H9 (cell line): ENCODE measurements around the gene VSTM4. TPM values are rescaled to one million over a fixed set of nuclear protein-coding genes. Genes with fewer than 3 reads are reported as not detected.

Source experiments
- DNase-seq: peaks from one replicate; pipeline ENCODE4 v3.0.0-alpha.2; 2017
- H2AFZ ChIP-seq: one replicate; pipeline ENCODE4 v1.6.1; 2013; ENCODE audit warnings: mild to moderate bottlenecking, low read length, control low read depth, moderate library complexity
- H2AK5ac ChIP-seq: 2 replicates; pipeline ENCODE4 v1.6.1; 2013; ENCODE audit warnings: low read length, control low read depth, mixed read lengths; ENCODE audit not compliant: insufficient read length
- H2BK120ac ChIP-seq: one replicate; pipeline ENCODE4 v1.6.1; 2013; ENCODE audit warnings: low read depth, mild to moderate bottlenecking, low read length, control low read depth, inconsistent platforms; ENCODE audit not compliant: poor library complexity, severe bottlenecking
- H2BK12ac ChIP-seq: 2 replicates; pipeline ENCODE4 v1.6.1; 2013; ENCODE audit warnings: low read length, control low read depth, mixed read lengths, low read depth; ENCODE audit not compliant: insufficient read length
- H2BK15ac ChIP-seq: 2 replicates; pipeline ENCODE4 v1.6.1; 2013; ENCODE audit warnings: low read depth, low read length, control low read depth
- H2BK20ac ChIP-seq: one replicate; pipeline ENCODE4 v1.6.1; 2013; ENCODE audit warnings: low read depth, mild to moderate bottlenecking, low read length, control low read depth, inconsistent platforms; ENCODE audit not compliant: poor library complexity, severe bottlenecking
- H2BK5ac ChIP-seq: 2 replicates; pipeline ENCODE4 v1.6.1; 2013; ENCODE audit warnings: low read length, control low read depth, mixed read lengths; ENCODE audit not compliant: insufficient read length
- H3K14ac ChIP-seq: 2 replicates; pipeline ENCODE4 v1.6.1; 2013; ENCODE audit warnings: low read length, control low read depth; ENCODE audit not compliant: insufficient read depth
- H3K18ac ChIP-seq: 2 replicates; pipeline ENCODE4 v1.6.1; 2013; ENCODE audit warnings: low read depth, mild to moderate bottlenecking, mixed read lengths, low read length, control low read depth; ENCODE audit not compliant: insufficient read length
- H3K23ac ChIP-seq: 2 replicates; pipeline ENCODE4 v1.6.1; 2013; ENCODE audit warnings: low read length, control low read depth, mixed read lengths, low read depth; ENCODE audit not compliant: insufficient read length
- H3K23me2 ChIP-seq: 2 replicates; pipeline ENCODE4 v1.6.1; 2013; ENCODE audit warnings: low read depth, mild to moderate bottlenecking, mixed read lengths, low read length, control low read depth; ENCODE audit not compliant: insufficient read length, poor library complexity, severe bottlenecking
- H3K27ac ChIP-seq: 2 replicates; pipeline ENCODE4 v1.5.1; 2013; ENCODE audit warnings: low read length, control low read depth, mixed read lengths, low read depth; ENCODE audit not compliant: insufficient read length
- H3K27me3 ChIP-seq: 2 replicates; pipeline ENCODE4 v1.6.1; 2013; ENCODE audit warnings: low read length, control low read depth, inconsistent platforms; ENCODE audit not compliant: insufficient read depth
- H3K4ac ChIP-seq: 2 replicates; pipeline ENCODE4 v1.6.1; 2013; ENCODE audit warnings: low read depth, mild to moderate bottlenecking, control low read depth, inconsistent platforms, low read length, moderate library complexity
- H3K4me1 ChIP-seq: 2 replicates; pipeline ENCODE4 v1.6.1; 2013; ENCODE audit warnings: low read length, control low read depth, inconsistent platforms; ENCODE audit not compliant: insufficient read depth
- H3K4me2 ChIP-seq: 2 replicates; pipeline ENCODE4 v1.6.1; 2013; ENCODE audit warnings: low read length, control low read depth, mixed read lengths; ENCODE audit not compliant: insufficient read length, insufficient read depth
- H3K56ac ChIP-seq: 2 replicates; pipeline ENCODE4 v1.6.1; 2013; ENCODE audit warnings: low read depth, mild to moderate bottlenecking, mixed read lengths, low read length, control low read depth; ENCODE audit not compliant: insufficient read length
- H3K79me1 ChIP-seq: 2 replicates; pipeline ENCODE4 v1.6.1; 2013; ENCODE audit warnings: low read depth, mild to moderate bottlenecking, moderate library complexity, low read length, control low read depth, inconsistent platforms; ENCODE audit not compliant: insufficient read depth, poor library complexity, severe bottlenecking
- H3K79me2 ChIP-seq: 2 replicates; pipeline ENCODE4 v1.6.1; 2013; ENCODE audit warnings: low read length, control low read depth, inconsistent platforms; ENCODE audit not compliant: insufficient read depth
- H3K9ac ChIP-seq: 2 replicates; pipeline ENCODE4 v1.6.1; 2013; ENCODE audit warnings: low read length, control low read depth, mixed read lengths; ENCODE audit not compliant: insufficient read length; ENCODE audit errors: extremely low read depth
- H3K9me3 ChIP-seq: one replicate; pipeline ENCODE4 v1.6.1; 2013; ENCODE audit warnings: low read depth, low read length, inconsistent platforms; ENCODE audit not compliant: control insufficient read depth
- H3T11ph ChIP-seq: one replicate; pipeline ENCODE4 v1.6.1; 2013; ENCODE audit warnings: mild to moderate bottlenecking, low read length, control low read depth, inconsistent platforms
- H4K20me1 ChIP-seq: one replicate; pipeline ENCODE4 v1.6.1; 2013; ENCODE audit not compliant: control insufficient read depth, insufficient read length, insufficient read depth
- H4K5ac ChIP-seq: 2 replicates; pipeline ENCODE4 v1.6.1; 2013; ENCODE audit warnings: low read depth, mild to moderate bottlenecking, mixed read lengths, low read length, control low read depth; ENCODE audit not compliant: insufficient read length
- H4K8ac ChIP-seq: replicated peaks from 2 replicates; pipeline ENCODE4 v1.6.1; 2013; ENCODE audit warnings: low read length, control low read depth, mixed read lengths, low read depth; ENCODE audit not compliant: insufficient read length
- H4K91ac ChIP-seq: 2 replicates; pipeline ENCODE4 v1.6.1; 2013; ENCODE audit warnings: low read depth, mild to moderate bottlenecking, moderate library complexity, mixed read lengths, low read length, control low read depth; ENCODE audit not compliant: insufficient read length
- H3K27ac Mint-ChIP-seq, 3 experiments: 2 replicates in 2 of 3; 3 replicates in 1 of 3; pipeline ENCODE4 v1.8.0; 2020 to 2021; ENCODE audit warnings: mixed read lengths in 3 of 3, mild to moderate bottlenecking in 1 of 3, moderate library complexity in 1 of 3
- H3K27me3 Mint-ChIP-seq: 2 replicates; pipeline ENCODE4 v1.8.0; 2021; ENCODE audit warnings: low read depth, mild to moderate bottlenecking, moderate library complexity, mixed read lengths
- H3K36me3 Mint-ChIP-seq, 3 experiments: 2 replicates in 2 of 3; 3 replicates in 1 of 3; pipeline ENCODE4 v1.8.0; 2020 to 2021; ENCODE audit warnings: low read depth in 3 of 3, mixed read lengths in 3 of 3; ENCODE audit not compliant: insufficient read depth in 1 of 3
- H3K4me1 Mint-ChIP-seq, 2 experiments: 2 replicates each; pipeline ENCODE4 v1.8.0; 2020; ENCODE audit warnings: mixed read lengths in 2 of 2
- H3K4me3 Mint-ChIP-seq, 2 experiments: 2 replicates in 1 of 2; 3 replicates in 1 of 2; pipeline ENCODE4 v1.8.0; 2020 to 2021; ENCODE audit warnings: mild to moderate bottlenecking in 2 of 2, mixed read lengths in 2 of 2, moderate library complexity in 1 of 2
- H3K9me3 Mint-ChIP-seq, 2 experiments: 2 replicates in 1 of 2; 3 replicates in 1 of 2; pipeline ENCODE4 v1.8.0; 2020; ENCODE audit warnings: mild to moderate bottlenecking in 2 of 2, mixed read lengths in 2 of 2, moderate library complexity in 1 of 2
- WGBS: extraction: QIAGEN DNeasy Blood & Tissue Kit; methylation state at CpG from one replicate; pipeline ENCODE4 v1.1.7; 2013; ENCODE audit warnings: missing lambda C conversion rate, low lambda C conversion rate, mixed read lengths; ENCODE audit not compliant: insufficient read length; ENCODE audit errors: extremely low coverage; 5-methylcytosine and 5-hydroxymethylcytosine counted together
- total RNA-seq: library from RNA; stranded (reverse); gene quantifications from 2 replicates; pipeline ENCODE4 v1.2.1, GENCODE V29; 2021
- TF ChIP-seq, protein P1 (sequence below): fragments of 200-600 bp; sonication (generic); conservative IDR thresholded peaks from 3 replicates; pipeline ENCODE4 v1.8.0; 2021; ENCODE audit warnings: antibody characterized with exemption, mild to moderate bottlenecking

VSTM4 gene
- total RNA-seq, 1 experiment from 2014 or later = 0.44 TPM

DNA sequence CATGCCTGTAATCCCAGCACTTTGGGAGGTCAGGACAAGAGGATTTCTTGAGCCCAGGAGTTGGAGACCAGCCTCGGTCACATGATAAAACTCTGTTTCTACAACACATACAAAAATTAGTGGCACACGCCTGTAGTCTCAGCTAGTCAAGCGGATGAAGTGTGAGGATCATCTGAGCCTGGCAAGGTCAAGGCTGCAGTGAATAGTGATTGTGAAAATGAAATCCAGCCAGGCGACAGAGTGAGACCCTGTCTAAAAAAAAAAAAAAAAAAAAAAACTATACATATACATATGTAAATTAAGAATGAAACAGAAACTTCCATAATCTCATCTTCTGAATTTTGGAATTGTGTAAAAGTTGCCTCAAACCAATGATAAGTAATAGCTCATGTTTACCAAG lies 36.7 kb upstream of the VSTM4 start:
- H3K23ac ChIP-seq = no peak overlapping the region
- H3K79me2 ChIP-seq = no peaks in the 10 kb centered on the region
- H3K4ac ChIP-seq = no peak overlapping the region
- no peak overlapping the region for H3K27ac ChIP-seq
- no peak overlapping the region for H3K4me2 ChIP-seq
- H3K27me3 ChIP-seq = no peaks in the 10 kb centered on the region
- no peaks in the 10 kb centered on the region for H3K4me1 ChIP-seq
- H4K20me1 ChIP-seq = no peaks in the 10 kb centered on the region
- no peaks in the 10 kb centered on the region for H3K23me2 ChIP-seq
- H3K4me3 Mint-ChIP-seq = no peak overlapping the region
- H3K56ac ChIP-seq = no peak overlapping the region
- H4K5ac ChIP-seq = no peak overlapping the region
- DNase-seq = no peak
- no peak overlapping the region for H2AK5ac ChIP-seq
- H3K9me3 Mint-ChIP-seq = peaks cover 9 to 10% of the 10 kb centered on the region in 2 experiments
- H3K36me3 Mint-ChIP-seq = peaks cover 0 to 6% (median 4%) of the 10 kb centered on the region in 3 experiments; a peak in 5 of 7 replicates
- no CpG with 5 or more reads among the region's 4 CpGs for WGBS
- no peak overlapping the region for H2BK20ac ChIP-seq
- peaks cover 0 to under 1% of the 10 kb centered on the region in 2 experiments; a peak in 3 of 4 replicates for H3K4me1 Mint-ChIP-seq
- H3K27ac Mint-ChIP-seq = no peak overlapping the region
- H3K14ac ChIP-seq = no peak overlapping the region
- H2BK15ac ChIP-seq = no peak overlapping the region
- H3K27me3 Mint-ChIP-seq = peaks cover 4% of the 10 kb centered on the region
- no peak overlapping the region for H4K91ac ChIP-seq
- H3K9ac ChIP-seq = no peak overlapping the region
- no peak overlapping the region for H3K18ac ChIP-seq
- H2BK120ac ChIP-seq = no peak overlapping the region
- no peak overlapping the region for H3T11ph ChIP-seq
- H2BK12ac ChIP-seq = no peak overlapping the region
- no peaks in the 10 kb centered on the region for H3K79me1 ChIP-seq
- H3K9me3 ChIP-seq = no peaks in the 10 kb centered on the region
- H2BK5ac ChIP-seq = no peak overlapping the region
- no peak overlapping the region for H2AFZ ChIP-seq
- no peak overlapping the region for H4K8ac ChIP-seq
- TF ChIP-seq, protein P1, sequence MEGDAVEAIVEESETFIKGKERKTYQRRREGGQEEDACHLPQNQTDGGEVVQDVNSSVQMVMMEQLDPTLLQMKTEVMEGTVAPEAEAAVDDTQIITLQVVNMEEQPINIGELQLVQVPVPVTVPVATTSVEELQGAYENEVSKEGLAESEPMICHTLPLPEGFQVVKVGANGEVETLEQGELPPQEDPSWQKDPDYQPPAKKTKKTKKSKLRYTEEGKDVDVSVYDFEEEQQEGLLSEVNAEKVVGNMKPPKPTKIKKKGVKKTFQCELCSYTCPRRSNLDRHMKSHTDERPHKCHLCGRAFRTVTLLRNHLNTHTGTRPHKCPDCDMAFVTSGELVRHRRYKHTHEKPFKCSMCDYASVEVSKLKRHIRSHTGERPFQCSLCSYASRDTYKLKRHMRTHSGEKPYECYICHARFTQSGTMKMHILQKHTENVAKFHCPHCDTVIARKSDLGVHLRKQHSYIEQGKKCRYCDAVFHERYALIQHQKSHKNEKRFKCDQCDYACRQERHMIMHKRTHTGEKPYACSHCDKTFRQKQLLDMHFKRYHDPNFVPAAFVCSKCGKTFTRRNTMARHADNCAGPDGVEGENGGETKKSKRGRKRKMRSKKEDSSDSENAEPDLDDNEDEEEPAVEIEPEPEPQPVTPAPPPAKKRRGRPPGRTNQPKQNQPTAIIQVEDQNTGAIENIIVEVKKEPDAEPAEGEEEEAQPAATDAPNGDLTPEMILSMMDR = no peak
